A549 (cell line): Measurements from ENCODE around the gene TRPV2.

Experiments used
- MAFK ChIP-seq: fragments of 450-650 bp; IDR thresholded peaks from 2 replicates; pipeline ENCODE4 v1.6.1; 2014; ENCODE audit not compliant: partially characterized antibody
- RAD21 ChIP-seq, 2 experiments: fragments of >200 bp in 1 of 2; sonication (Bioruptor Twin) in 1 of 2; formaldehyde crosslinking in 1 of 2; IDR thresholded peaks in 1 of 2; conservative IDR thresholded peaks in 1 of 2; 2 replicates in 1 of 2; 3 replicates in 1 of 2; pipeline ENCODE4 v1.6.1; 2012 to 2018; ENCODE audit warnings: inconsistent platforms in 1 of 2
- ZNF302 ChIP-seq: fragments of 250-450 bp; sonication (Bioruptor Pico); IDR thresholded peaks from 2 replicates; pipeline ENCODE4 v1.9.0; 2021; ENCODE audit warnings: inconsistent platforms, mild to moderate bottlenecking, moderate library complexity
- TF ChIP-seq, protein P1 (sequence below): fragments of >200 bp; sonication (Bioruptor Twin); formaldehyde crosslinking; IDR thresholded peaks from 3 replicates; pipeline ENCODE4 v1.5.1; 2016

DNA sequence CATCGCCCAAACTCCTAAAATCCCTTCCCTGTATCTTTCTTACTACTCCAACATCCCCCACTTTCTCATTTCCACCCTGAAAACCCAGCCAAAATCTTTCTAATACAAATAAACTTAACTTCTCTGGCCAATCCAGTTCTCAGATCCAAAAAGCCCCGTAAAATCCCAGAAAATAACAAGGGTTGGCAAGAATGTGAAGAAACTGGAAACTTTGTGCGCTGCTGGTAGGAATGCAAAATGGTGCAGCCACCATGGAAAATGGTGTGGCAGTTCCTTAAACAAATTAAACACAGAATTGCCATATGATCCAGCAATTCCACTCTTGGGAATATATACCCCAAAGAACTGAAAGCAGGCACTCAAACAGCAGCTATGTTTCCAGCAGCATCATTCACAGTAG lies 52.5 kb downstream of the TRPV2 start:
- TF ChIP-seq, protein P1, sequence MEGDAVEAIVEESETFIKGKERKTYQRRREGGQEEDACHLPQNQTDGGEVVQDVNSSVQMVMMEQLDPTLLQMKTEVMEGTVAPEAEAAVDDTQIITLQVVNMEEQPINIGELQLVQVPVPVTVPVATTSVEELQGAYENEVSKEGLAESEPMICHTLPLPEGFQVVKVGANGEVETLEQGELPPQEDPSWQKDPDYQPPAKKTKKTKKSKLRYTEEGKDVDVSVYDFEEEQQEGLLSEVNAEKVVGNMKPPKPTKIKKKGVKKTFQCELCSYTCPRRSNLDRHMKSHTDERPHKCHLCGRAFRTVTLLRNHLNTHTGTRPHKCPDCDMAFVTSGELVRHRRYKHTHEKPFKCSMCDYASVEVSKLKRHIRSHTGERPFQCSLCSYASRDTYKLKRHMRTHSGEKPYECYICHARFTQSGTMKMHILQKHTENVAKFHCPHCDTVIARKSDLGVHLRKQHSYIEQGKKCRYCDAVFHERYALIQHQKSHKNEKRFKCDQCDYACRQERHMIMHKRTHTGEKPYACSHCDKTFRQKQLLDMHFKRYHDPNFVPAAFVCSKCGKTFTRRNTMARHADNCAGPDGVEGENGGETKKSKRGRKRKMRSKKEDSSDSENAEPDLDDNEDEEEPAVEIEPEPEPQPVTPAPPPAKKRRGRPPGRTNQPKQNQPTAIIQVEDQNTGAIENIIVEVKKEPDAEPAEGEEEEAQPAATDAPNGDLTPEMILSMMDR, result no peak
- no peak for TF ChIP-seq ZNF302 (CRISPR knock-in tag)
- no peak for TF ChIP-seq RAD21 (conservative IDR thresholded peaks at IDR 0.05 in 1 of 2, IDR thresholded peaks at IDR 0.05 in 1 of 2)
- no peak for TF ChIP-seq MAFK
